ENCODE results near the gene OSCP1.
A peak's percentile ranks its signal among the peaks of the same experiment; 100 is the strongest.

OSCP1 gene

GRCh38 chr1:36471830-36472641 lies 21.8 kb upstream of the OSCP1 start:
- H3K27ac ChIP-seq (ENCODE audit: low read length), result no peak overlapping the region
- H3K4me1 ChIP-seq (ENCODE audit: control insufficient read depth in 1 of 2, insufficient read depth in 2 of 2, low read length in 2 of 2), result no peaks in the 10 kb centered on the region
- no peaks in the 10 kb centered on the region for H3K27me3 ChIP-seq (ENCODE audit: low read depth, low read length)
- no peaks in the 10 kb centered on the region for H3K36me3 ChIP-seq (ENCODE audit: control insufficient read depth in 1 of 2, insufficient read depth in 2 of 2, low read length in 2 of 2)
- H3K9me3 ChIP-seq (ENCODE audit: control insufficient read depth in 1 of 2, low read length in 2 of 2), result no peaks in the 10 kb centered on the region
- H3K4me3 ChIP-seq (ENCODE audit: low read depth in 1 of 2, low read length in 2 of 2), result no peak overlapping the region

GRCh38 chr1:36469163-36469562 lies 18.9 kb upstream of the OSCP1 start:
- peaks cover 0 to 7% of the 10 kb centered on the region in 2 donors for H3K4me1 ChIP-seq (ENCODE audit: control insufficient read depth in 1 of 2, insufficient read depth in 2 of 2, low read length in 2 of 2)
- no peaks in the 10 kb centered on the region for H3K27me3 ChIP-seq (ENCODE audit: low read depth, low read length)
- H3K9me3 ChIP-seq (ENCODE audit: control insufficient read depth in 1 of 2, low read length in 2 of 2), result no peaks in the 10 kb centered on the region
- no peak overlapping the region for H3K4me3 ChIP-seq (ENCODE audit: low read depth in 1 of 2, low read length in 2 of 2)
- H3K36me3 ChIP-seq (ENCODE audit: control insufficient read depth in 1 of 2, insufficient read depth in 2 of 2, low read length in 2 of 2), result no peaks in the 10 kb centered on the region
- no peak overlapping the region for H3K27ac ChIP-seq (ENCODE audit: low read length)

- Histone ChIP-seq H3K4me3 (ENCODE audit: low read depth in 1 of 2, low read length in 2 of 2) (no peak overlapping the region), H3K27ac (ENCODE audit: low read length) (no peak overlapping the region), H3K27me3 (ENCODE audit: low read depth, low read length) (no peaks in the 10 kb centered on the region), H3K4me1 (ENCODE audit: control insufficient read depth in 1 of 2, insufficient read depth in 2 of 2, low read length in 2 of 2) (peaks cover 7 to 11% of the 10 kb centered on the region in 2 donors), H3K36me3 (ENCODE audit: control insufficient read depth in 1 of 2, insufficient read depth in 2 of 2, low read length in 2 of 2) (no peaks in the 10 kb centered on the region), H3K9me3 (ENCODE audit: control insufficient read depth in 1 of 2, low read length in 2 of 2) (no peaks in the 10 kb centered on the region)
Observed at GRCh38 chr1:36467700-36468455, 17.6 kb upstream of the OSCP1 start.

GRCh38 chr1:36467027-36467410 lies 16.8 kb upstream of the OSCP1 start:
- no peak overlapping the region for H3K4me3 ChIP-seq (ENCODE audit: low read depth in 1 of 2, low read length in 2 of 2)
- H3K4me1 ChIP-seq (ENCODE audit: control insufficient read depth in 1 of 2, insufficient read depth in 2 of 2, low read length in 2 of 2), result peaks cover 7 to 18% of the 10 kb centered on the region in 2 donors
- H3K27me3 ChIP-seq (ENCODE audit: low read depth, low read length), result no peaks in the 10 kb centered on the region
- no peak overlapping the region for H3K27ac ChIP-seq (ENCODE audit: low read length)
- no peaks in the 10 kb centered on the region for H3K9me3 ChIP-seq (ENCODE audit: control insufficient read depth in 1 of 2, low read length in 2 of 2)
- peaks cover 2 to 4% of the 10 kb centered on the region in 2 donors for H3K36me3 ChIP-seq (ENCODE audit: control insufficient read depth in 1 of 2, insufficient read depth in 2 of 2, low read length in 2 of 2)

DNA sequence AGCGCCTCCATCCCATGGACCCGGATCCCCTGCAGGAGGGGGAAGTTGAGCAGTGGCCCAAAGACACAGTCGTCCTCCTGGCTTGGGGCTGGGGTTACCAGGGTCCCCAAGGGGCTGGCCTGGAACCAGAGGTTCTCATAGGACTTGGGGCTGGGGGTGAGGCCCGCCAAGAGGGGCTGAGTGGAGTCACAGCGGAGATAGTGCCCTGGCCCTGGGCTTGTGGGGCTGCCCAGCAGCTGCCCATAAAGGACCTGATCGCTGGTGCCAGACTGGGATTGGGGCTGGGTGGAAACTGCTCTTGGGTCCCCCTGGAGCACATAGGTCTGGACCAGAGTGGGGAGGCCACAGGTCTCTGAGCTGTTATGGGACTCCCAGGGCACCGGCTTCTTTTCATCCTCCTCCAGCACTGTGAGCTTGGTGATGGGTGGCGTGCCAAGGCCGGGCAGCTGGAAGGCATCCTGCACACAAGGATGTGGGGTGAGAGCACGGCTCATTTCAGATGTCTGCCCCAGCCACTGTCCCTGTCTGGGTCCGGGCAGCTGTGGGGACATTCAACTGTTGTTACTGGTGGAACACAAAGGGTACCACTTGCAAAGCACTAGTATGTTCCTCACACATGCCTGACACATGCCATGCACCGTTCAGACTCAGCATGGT lies 16.2 kb upstream of the OSCP1 start:
- Histone ChIP-seq H3K27me3 (ENCODE audit: low read depth, low read length) (no peaks in the 10 kb centered on the region), H3K36me3 (ENCODE audit: control insufficient read depth in 1 of 2, insufficient read depth in 2 of 2, low read length in 2 of 2) (peaks cover 7 to 8% of the 10 kb centered on the region in 2 donors), H3K4me1 (ENCODE audit: control insufficient read depth in 1 of 2, insufficient read depth in 2 of 2, low read length in 2 of 2) (peaks cover 7 to 23% of the 10 kb centered on the region in 2 donors), H3K27ac (ENCODE audit: low read length) (no peak overlapping the region), H3K9me3 (ENCODE audit: control insufficient read depth in 1 of 2, low read length in 2 of 2) (no peaks in the 10 kb centered on the region), H3K4me3 (ENCODE audit: low read depth in 1 of 2, low read length in 2 of 2) (no peak overlapping the region)

DNA sequence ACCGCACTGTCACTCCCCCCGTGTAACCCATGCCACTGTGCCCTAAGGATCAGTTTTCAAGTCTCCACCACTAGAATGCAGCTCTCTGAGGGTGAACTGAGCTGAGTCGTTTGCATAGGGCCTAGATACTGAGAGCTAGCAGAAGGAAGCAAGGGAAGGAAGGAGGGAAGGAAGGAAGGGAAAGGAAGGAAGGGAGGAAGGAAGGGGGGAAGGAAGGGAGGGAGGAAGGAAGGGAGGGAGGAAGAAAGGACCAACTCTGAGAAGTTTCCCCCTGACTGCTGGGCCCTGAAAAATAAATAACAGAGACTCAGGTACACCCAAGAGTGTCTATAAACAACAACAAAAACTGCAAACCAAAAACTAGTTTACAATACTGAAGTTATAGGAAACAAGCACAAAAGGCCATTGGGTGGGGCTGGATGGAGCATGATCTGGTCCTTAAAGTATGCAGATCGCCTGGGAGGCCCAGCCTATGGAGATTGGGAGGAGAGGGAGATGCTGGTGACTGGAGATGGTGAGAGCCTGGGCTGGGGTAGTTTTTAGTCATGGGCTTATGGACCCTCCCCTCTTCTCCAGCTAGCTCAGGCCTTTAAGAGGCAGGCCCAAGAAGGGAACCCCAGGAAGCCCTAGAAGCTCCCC lies 15.6 kb upstream of the OSCP1 start:
- no peaks in the 10 kb centered on the region for H3K9me3 ChIP-seq (ENCODE audit: control insufficient read depth in 1 of 2, low read length in 2 of 2)
- peaks cover 13 to 14% of the 10 kb centered on the region in 2 donors for H3K36me3 ChIP-seq (ENCODE audit: control insufficient read depth in 1 of 2, insufficient read depth in 2 of 2, low read length in 2 of 2)
- no peak overlapping the region for H3K27ac ChIP-seq (ENCODE audit: low read length)
- no peak overlapping the region for H3K4me3 ChIP-seq (ENCODE audit: low read depth in 1 of 2, low read length in 2 of 2)
- peaks cover 7 to 23% of the 10 kb centered on the region in 2 donors for H3K4me1 ChIP-seq (ENCODE audit: control insufficient read depth in 1 of 2, insufficient read depth in 2 of 2, low read length in 2 of 2)
- H3K27me3 ChIP-seq (ENCODE audit: low read depth, low read length), result no peaks in the 10 kb centered on the region

DNA sequence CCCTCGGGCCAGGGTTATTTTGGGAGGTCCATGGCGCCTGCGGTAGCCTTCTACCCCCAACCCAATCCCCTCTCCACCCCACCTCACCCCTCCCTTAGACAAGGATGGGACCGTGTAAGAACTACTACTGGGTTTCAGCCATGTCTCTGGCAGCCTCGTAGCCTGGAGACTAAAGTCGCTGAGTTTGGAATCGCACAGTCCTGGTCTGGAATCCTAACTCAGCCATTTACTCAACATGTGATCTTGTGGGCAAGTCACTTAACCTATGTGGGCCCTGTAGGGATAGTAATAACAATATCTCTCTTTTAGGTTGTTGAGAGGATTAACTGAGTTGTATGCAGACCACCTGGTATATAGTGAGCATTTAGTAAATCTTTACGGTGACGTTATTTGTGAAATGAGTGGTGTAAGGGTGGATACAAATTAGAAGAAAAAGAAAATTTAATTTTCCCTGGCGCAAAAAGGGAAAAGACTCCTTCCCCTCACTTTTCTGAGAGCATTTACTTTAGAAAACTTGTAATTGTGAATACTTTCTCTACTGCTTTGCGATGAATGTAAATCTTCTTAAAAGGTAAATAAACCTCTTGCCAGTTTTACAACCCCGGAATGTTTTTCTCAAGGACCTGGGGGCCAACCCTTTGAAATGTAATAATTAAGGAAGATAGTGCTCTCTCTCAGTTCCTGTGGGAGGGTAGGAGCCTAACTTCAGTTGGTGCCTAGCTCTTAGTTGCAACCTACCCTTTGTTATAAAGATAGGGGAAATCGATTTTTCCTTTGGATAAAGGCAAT lies 14.5 kb upstream of the OSCP1 start:
- Histone ChIP-seq H3K4me3 (ENCODE audit: low read depth in 1 of 2, low read length in 2 of 2) (peak overlapping the region; percentile 98 to 99), H3K27ac (ENCODE audit: low read length) (peak overlapping the region; percentile 94), H3K27me3 (ENCODE audit: low read depth, low read length) (no peaks in the 10 kb centered on the region), H3K9me3 (ENCODE audit: control insufficient read depth in 1 of 2, low read length in 2 of 2) (no peaks in the 10 kb centered on the region), H3K36me3 (ENCODE audit: control insufficient read depth in 1 of 2, insufficient read depth in 2 of 2, low read length in 2 of 2) (peaks cover 20 to 25% of the 10 kb centered on the region in 2 donors), H3K4me1 (ENCODE audit: control insufficient read depth in 1 of 2, insufficient read depth in 2 of 2, low read length in 2 of 2) (peaks cover 7 to 23% of the 10 kb centered on the region in 2 donors)

DNA sequence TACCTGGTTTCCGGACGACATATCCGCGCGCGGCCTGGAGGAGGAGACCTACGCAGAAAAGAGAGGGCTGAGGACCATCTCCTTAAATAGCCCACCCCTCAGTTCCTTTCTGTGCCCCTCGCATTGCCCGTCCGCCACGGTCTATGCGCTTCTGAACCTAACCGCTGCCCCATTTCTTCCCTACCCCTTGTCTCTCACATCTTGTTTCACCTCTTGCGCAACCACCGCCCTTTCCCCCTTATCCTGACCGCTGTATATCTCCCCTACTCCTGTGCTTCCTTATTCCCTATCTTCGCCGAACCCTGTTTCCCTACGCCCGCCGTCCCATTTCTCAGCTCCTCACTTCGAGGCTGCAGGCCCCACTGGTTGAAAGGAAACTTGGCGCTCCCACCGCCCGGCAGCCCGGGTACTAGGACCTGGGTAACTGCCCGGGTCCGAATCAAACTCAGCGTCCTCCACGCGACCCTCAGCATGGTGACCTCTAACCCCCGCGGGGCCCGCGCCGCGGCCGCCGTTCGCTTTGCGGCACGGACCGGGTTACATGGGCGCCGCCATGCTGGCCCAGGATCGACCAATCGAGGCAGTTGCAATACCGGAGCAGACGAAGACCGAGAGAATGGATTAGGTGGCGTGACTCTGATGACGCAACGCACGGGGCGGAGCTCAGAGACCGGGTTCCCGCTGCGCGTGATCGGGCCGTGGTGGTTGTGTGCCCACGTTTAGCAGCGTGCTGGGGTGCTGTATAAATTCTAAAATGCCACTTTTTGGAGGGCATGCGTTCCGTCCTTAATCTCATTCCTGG lies 13.8 kb upstream of the OSCP1 start, which contains the start of gene MRPS15:
Gene MRPS15, minus strand, starts transcription at position 582 of the 802 bp plus-strand sequence. Its CDS starts 109 bp downstream, at position 473.
- peaks cover 25 to 32% of the 10 kb centered on the region in 2 donors for H3K36me3 ChIP-seq (ENCODE audit: control insufficient read depth in 1 of 2, insufficient read depth in 2 of 2, low read length in 2 of 2)
- peak within 1 kb of the TSS; percentile 98 to 99 for H3K4me3 ChIP-seq (ENCODE audit: low read depth in 1 of 2, low read length in 2 of 2)
- no peaks in the 10 kb centered on the region for H3K9me3 ChIP-seq (ENCODE audit: control insufficient read depth in 1 of 2, low read length in 2 of 2)
- H3K27ac ChIP-seq (ENCODE audit: low read length), result peak within 1 kb of the TSS; percentile 94
- no peaks in the 10 kb centered on the region for H3K27me3 ChIP-seq (ENCODE audit: low read depth, low read length)
- H3K4me1 ChIP-seq (ENCODE audit: control insufficient read depth in 1 of 2, insufficient read depth in 2 of 2, low read length in 2 of 2), result peaks cover 7 to 23% of the 10 kb centered on the region in 2 donors

- H3K9me3 ChIP-seq (ENCODE audit: control insufficient read depth in 1 of 2, low read length in 2 of 2), result no peaks in the 10 kb centered on the region
- no peaks in the 10 kb centered on the region for H3K27me3 ChIP-seq (ENCODE audit: low read depth, low read length)
- peaks cover 31 to 37% of the 10 kb centered on the region in 2 donors for H3K36me3 ChIP-seq (ENCODE audit: control insufficient read depth in 1 of 2, insufficient read depth in 2 of 2, low read length in 2 of 2)
- H3K4me1 ChIP-seq (ENCODE audit: control insufficient read depth in 1 of 2, insufficient read depth in 2 of 2, low read length in 2 of 2), result peaks cover 7 to 23% of the 10 kb centered on the region in 2 donors
- H3K27ac ChIP-seq (ENCODE audit: low read length), result peak overlapping the region; percentile 94
- H3K4me3 ChIP-seq (ENCODE audit: low read depth in 1 of 2, low read length in 2 of 2), result peak overlapping the region; percentile 98 to 99
Observed at GRCh38 chr1:36463463-36463802, 13.2 kb upstream of the OSCP1 start.

DNA sequence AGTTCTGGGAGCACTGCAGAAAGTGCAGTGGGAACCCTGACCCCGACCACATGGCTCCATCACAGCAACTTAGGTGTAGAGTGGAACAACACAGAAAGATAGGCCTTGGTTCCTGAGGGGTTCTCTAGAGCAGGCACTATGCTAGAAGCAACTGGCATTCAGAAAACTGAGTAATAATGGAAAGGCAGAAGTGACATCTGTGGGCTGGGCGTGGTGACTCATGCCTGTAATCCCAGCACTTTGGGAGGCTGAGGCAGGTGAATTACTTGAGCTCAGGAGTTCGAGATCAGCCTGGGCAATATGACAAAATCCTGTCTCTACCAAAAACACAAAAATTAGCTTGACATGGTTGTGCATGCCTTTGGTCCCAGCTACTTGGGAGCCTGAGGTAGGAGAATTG lies 8.7 kb upstream of the OSCP1 start:
- Histone ChIP-seq H3K9me3 (ENCODE audit: control insufficient read depth in 1 of 2, low read length in 2 of 2) (no peaks in the 10 kb centered on the region), H3K27ac (ENCODE audit: low read length) (no peak overlapping the region), H3K27me3 (ENCODE audit: low read depth, low read length) (no peaks in the 10 kb centered on the region), H3K4me1 (ENCODE audit: control insufficient read depth in 1 of 2, insufficient read depth in 2 of 2, low read length in 2 of 2) (peaks cover 0 to 22% of the 10 kb centered on the region in 2 donors), H3K4me3 (ENCODE audit: low read depth in 1 of 2, low read length in 2 of 2) (no peak overlapping the region), H3K36me3 (ENCODE audit: control insufficient read depth in 1 of 2, insufficient read depth in 2 of 2, low read length in 2 of 2) (peaks cover 58 to 69% of the 10 kb centered on the region in 2 donors)

Measured in muscle layer of duodenum (tissue), 2 donors.